ENCODE data around the gene GLDN.

GRCh38 chr15:51298620-51299019 is 42.8 kb upstream of the GLDN start:
- no peak for TF ChIP-seq CTCF (IDR thresholded peaks at IDR 0.05)
- TF ChIP-seq POLR2A (IDR thresholded peaks at IDR 0.05) = no peak
